AG09309 (cell line): ENCODE results near the gene KCNT1.

Experiments used
- DNase-seq: peaks from one replicate; pipeline ENCODE4 v3.0.0-alpha.2; 2010; ENCODE audit warnings: low read depth
- H3K4me3 ChIP-seq: 2 replicates; pipeline ENCODE4 v1.5.1; 2011; ENCODE audit warnings: mild to moderate bottlenecking, low read depth, low read length, moderate library complexity; ENCODE audit not compliant: control insufficient read depth
- TF ChIP-seq, protein P1 (sequence below): IDR thresholded peaks from 2 replicates; pipeline ENCODE4 v1.5.1; 2011; ENCODE audit warnings: mild to moderate bottlenecking, low read depth, low read length, inconsistent platforms; ENCODE audit not compliant: insufficient read depth, control insufficient read depth; ENCODE audit errors: missing control alignments

KCNT1 gene

DNA sequence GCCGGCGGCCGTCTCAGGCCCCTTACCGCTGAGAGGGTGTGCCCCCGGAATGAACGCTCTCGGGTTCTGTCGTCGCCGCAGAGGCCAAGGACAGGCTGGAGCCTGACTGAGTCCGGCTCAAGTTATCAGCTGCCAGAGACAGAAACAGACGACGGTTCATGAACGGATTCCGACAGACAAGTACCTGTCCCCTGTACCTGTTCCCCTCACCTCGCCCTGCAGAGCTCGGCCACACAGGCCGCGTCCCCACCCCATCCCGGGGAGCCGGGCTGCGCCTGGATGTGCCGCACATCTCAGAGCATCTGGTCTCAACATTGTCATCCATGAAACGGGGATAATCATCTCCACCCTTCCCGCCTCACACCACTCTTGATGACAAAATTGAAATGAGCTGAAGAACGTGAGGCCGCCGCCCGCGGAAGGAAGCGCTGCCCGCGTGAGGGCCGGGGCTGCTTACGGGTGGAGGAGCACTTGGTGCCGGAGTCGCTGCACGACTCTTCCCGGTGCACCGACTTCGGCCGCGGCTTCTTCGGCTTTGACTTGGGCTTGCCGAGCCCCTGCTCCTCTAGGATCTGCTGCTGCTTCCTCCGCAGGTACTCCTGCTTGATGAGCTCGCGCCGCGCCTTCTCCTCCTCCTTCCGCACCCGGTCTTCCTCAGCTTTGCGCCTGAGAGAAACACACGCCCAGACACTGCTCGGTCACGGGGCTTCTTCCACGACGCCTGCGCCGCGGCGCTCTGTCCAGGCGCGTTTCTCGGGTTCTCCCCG, 116.1 kb downstream of the KCNT1 start:
- no peak overlapping the region for H3K4me3 ChIP-seq
- TF ChIP-seq, protein P1, sequence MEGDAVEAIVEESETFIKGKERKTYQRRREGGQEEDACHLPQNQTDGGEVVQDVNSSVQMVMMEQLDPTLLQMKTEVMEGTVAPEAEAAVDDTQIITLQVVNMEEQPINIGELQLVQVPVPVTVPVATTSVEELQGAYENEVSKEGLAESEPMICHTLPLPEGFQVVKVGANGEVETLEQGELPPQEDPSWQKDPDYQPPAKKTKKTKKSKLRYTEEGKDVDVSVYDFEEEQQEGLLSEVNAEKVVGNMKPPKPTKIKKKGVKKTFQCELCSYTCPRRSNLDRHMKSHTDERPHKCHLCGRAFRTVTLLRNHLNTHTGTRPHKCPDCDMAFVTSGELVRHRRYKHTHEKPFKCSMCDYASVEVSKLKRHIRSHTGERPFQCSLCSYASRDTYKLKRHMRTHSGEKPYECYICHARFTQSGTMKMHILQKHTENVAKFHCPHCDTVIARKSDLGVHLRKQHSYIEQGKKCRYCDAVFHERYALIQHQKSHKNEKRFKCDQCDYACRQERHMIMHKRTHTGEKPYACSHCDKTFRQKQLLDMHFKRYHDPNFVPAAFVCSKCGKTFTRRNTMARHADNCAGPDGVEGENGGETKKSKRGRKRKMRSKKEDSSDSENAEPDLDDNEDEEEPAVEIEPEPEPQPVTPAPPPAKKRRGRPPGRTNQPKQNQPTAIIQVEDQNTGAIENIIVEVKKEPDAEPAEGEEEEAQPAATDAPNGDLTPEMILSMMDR: no peak
- DNase-seq: no peak

- TF ChIP-seq, protein P1: no peak
- H3K4me3 ChIP-seq: no peak overlapping the region
- DNase-seq: no peak
Measured at GRCh38 chr9:135818718-135819475, 116.9 kb downstream of the KCNT1 start.

DNA sequence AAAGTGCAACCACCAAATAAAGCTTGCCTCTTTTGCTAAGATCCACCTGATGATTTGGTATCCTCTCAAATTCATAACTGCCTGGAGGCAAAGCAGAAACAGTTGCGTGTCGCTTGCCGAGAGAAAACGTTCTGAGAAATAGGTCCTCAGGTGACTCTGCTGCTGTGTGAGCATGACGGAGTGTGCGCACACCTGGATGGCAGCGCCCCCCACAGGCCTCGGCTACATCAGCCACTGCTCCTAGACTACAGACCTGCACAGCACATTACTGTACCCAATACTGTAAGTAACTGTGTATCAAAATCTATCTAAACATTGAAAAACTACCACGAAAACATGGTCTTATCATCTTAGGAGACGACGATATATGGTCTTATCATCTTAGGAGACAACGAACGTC, 117.9 kb downstream of the KCNT1 start:
- no peak overlapping the region for H3K4me3 ChIP-seq
- no peak for DNase-seq
- TF ChIP-seq, protein P1: no peak

GRCh38 chr9:135820661-135821060, 118.7 kb downstream of the KCNT1 start:
- TF ChIP-seq, protein P1: no peak
- no peak for DNase-seq

DNA sequence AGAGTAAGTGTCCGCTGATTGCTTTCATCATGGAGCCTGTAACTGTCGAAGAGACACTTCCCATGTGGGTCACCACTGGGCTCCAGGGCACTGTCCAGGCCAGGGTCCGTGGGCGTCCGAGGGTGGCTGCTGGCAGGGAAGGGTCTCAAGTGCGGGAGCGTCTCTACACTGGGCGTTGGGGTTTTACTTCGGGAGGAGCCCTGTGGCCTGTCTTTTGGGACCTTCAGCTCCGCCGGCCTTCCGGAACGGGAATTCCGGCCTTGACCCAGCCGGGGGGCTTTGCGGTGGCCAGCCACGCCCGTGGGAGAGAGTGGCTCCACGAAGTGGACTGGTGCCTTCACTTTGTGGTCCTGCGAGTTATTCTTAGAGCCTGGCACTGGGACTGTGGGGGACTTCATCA, 119.1 kb downstream of the KCNT1 start:
- TF ChIP-seq, protein P1: no peak
- no peak overlapping the region for H3K4me3 ChIP-seq
- DNase-seq: no peak

More at GRCh38 chr9:135820661-135821060, 118.7 kb downstream of the KCNT1 start:
- H3K4me3 ChIP-seq: no peak overlapping the region

- no peak overlapping the region for H3K4me3 ChIP-seq
- TF ChIP-seq, protein P1: no peak
- DNase-seq: no peak
Measured at GRCh38 chr9:135821733-135822373, 119.9 kb downstream of the KCNT1 start.
